CD4-positive, alpha-beta T cell (primary cell): ENCODE results near the gene TSHZ2. TPM values are rescaled to one million over a fixed set of nuclear protein-coding genes. Genes with fewer than 3 reads are reported as not detected.

ENCODE experiments used
- ATAC-seq: fragments of 200-7000 bp; cut with Tn5 transposase; one replicate; pipeline ENCODE4 v1.10.0; 2022; ENCODE audit warnings: mild to moderate bottlenecking; ENCODE audit not compliant: poor library complexity
- CTCF ChIA-PET: fragments of 350-600 bp; sonication (Branson Sonifier 250); formaldehyde crosslinking; loops from one replicate; lab custom pipeline; 2021; ENCODE audit warnings: antibody characterized with exemption, inconsistent platforms; lab: Charles Lee
- POLR2A ChIA-PET: fragments of 350-600 bp; sonication (Branson Sonifier 250); formaldehyde crosslinking; loops from one replicate; lab custom pipeline; 2021; ENCODE audit warnings: antibody characterized with exemption, inconsistent platforms; lab: Charles Lee
- DNase-seq, 14 experiments: peaks; one replicate each; pipeline ENCODE4 v3.0.0-alpha.2; 2013 to 2020; ENCODE audit warnings: mixed read lengths in 2 of 14
- H3K27ac ChIP-seq, 2 donors: one replicate each; pipeline versions ENCODE4 v1.5.1 to v1.7.0; 2013; ENCODE audit warnings: low read length in 2 of 2, low read depth in 1 of 2, mild to moderate bottlenecking in 1 of 2
- H3K27me3 ChIP-seq, 2 experiments: 1 replicate in 1 of 2; 2 replicates in 1 of 2; pipeline versions ENCODE4 v1.6.1 to v1.7.0; 2013; ENCODE audit warnings: low read length in 2 of 2, control low read depth in 1 of 2, mild to moderate bottlenecking in 1 of 2, moderate library complexity in 1 of 2; ENCODE audit not compliant: insufficient read depth in 2 of 2, control insufficient read depth in 1 of 2
- H3K36me3 ChIP-seq: one replicate; pipeline ENCODE4 v1.6.1; 2013; ENCODE audit warnings: low read length, control low read depth; ENCODE audit not compliant: insufficient read depth
- H3K4me1 ChIP-seq: one replicate; pipeline ENCODE4 v1.6.1; 2013; ENCODE audit warnings: low read length, control low read depth; ENCODE audit not compliant: insufficient read depth
- H3K4me3 ChIP-seq: one replicate; pipeline ENCODE4 v1.5.1; 2013; ENCODE audit warnings: mild to moderate bottlenecking, low read length, moderate library complexity
- H3K9me3 ChIP-seq, 2 experiments: 1 replicate in 1 of 2; 2 replicates in 1 of 2; pipeline versions ENCODE4 v1.6.1 to v1.7.0; 2013; ENCODE audit warnings: low read length in 2 of 2, mild to moderate bottlenecking in 2 of 2, control low read depth in 1 of 2, moderate library complexity in 1 of 2; ENCODE audit not compliant: control insufficient read depth in 1 of 2, insufficient read depth in 1 of 2
- H3K27ac Mint-ChIP-seq: one replicate; pipeline ENCODE4 v1.8.0; 2020; ENCODE audit warnings: mixed read lengths
- H3K27me3 Mint-ChIP-seq: one replicate; pipeline ENCODE4 v1.8.0; 2021; ENCODE audit warnings: mixed read lengths
- H3K36me3 Mint-ChIP-seq: one replicate; pipeline ENCODE4 v1.8.0; 2021; ENCODE audit warnings: low read depth, mixed read lengths
- H3K4me1 Mint-ChIP-seq: one replicate; pipeline ENCODE4 v1.8.0; 2021; ENCODE audit warnings: low read depth, mixed read lengths
- H3K4me3 Mint-ChIP-seq: one replicate; pipeline ENCODE4 v1.8.0; 2020; ENCODE audit warnings: mild to moderate bottlenecking, mixed read lengths
- H3K9me3 Mint-ChIP-seq: one replicate; pipeline ENCODE4 v1.8.0; 2020; ENCODE audit warnings: mixed read lengths
- CTCF ChIP-seq: fragments of 200-600 bp; IDR thresholded peaks from one replicate; pipeline ENCODE4 v1.8.0; 2022; ENCODE audit warnings: antibody characterized with exemption, mild to moderate bottlenecking
- intact Hi-C, 2 experiments: fragments of 100-400 bp; cut with DNase I in 1 of 2; cut with micrococcal nuclease in 1 of 2; formaldehyde crosslinking; loops; one replicate each; pipeline versions ENCODE4 v1.15.1 to v1.9.0; 2023 to 2025; cut with DNase I, micrococcal nuclease
- total RNA-seq, 174 experiments: library from RNA in 2 of 174; stranded (reverse) in 2 of 174; gene quantifications; one replicate each; pipeline ENCODE4 v1.2.3 and lab custom pipeline; 2021 to 2026

TSHZ2 gene
- total RNA-seq, 2 experiments from 2014 or later = 26.1 to 27.4 TPM

DNA sequence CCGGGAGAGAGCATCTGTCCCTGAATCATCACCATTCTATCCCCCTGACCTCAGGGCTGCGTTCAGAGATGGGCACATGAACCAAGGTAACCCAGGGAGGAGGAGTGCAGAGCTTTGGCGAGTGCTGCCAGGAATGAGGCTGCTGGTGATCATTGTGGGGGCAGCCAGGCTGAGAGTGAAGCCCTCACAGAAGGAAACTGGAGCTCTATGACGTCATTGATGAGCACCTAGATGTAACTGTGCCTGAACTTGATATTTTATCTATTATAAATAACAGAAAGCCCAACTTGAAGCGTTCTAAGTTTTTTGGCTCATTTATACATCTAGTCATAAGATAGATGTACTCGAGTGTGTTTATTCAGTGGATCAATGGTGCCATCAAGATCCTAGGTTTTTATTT is 17.3 kb upstream of the TSHZ2 start:
- Mint-ChIP-seq H3K4me3 (no peak overlapping the region), H3K36me3 (no peaks in the 10 kb centered on the region), H3K4me1 (peaks cover 5% of the 10 kb centered on the region), H3K27ac (no peak overlapping the region), H3K27me3 (peaks cover 4% of the 10 kb centered on the region), H3K9me3 (peaks cover 2% of the 10 kb centered on the region)
- no peak for TF ChIP-seq CTCF
- Histone ChIP-seq H3K4me1 (no peaks in the 10 kb centered on the region), H3K4me3 (no peak overlapping the region), H3K9me3 (no peaks in the 10 kb centered on the region), H3K36me3 (no peaks in the 10 kb centered on the region), H3K27me3 (no peaks in the 10 kb centered on the region), H3K27ac (no peak overlapping the region)
- ChIA-PET CTCF (no interaction called here), POLR2A (no interaction called here)
- intact Hi-C loops = no loop called here
- DNase-seq (no peak), ATAC-seq (no peak)

DNA sequence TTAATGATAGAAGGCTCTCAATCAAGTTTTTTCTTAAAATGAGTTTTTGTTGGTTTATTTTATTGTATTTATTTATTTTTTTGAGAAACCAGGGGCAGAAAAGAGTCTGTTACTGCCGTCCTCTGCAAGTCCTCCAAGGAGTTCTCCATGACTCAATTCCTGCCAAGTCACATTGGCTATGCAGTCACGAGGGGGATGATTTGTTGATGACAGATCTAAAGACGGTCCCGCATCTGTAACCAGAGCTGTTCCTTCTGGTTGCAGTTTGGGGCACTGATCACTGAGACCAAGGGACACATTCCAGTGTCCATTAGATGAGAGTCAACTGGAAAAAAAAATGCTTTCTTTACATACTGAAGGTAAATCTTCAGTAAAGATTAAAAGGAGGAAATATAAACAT is 13.9 kb upstream of the TSHZ2 start:
- Mint-ChIP-seq H3K9me3 (no peaks in the 10 kb centered on the region), H3K27me3 (peaks cover 2% of the 10 kb centered on the region), H3K27ac (no peak overlapping the region), H3K4me3 (no peak overlapping the region), H3K4me1 (peaks cover 5% of the 10 kb centered on the region), H3K36me3 (no peaks in the 10 kb centered on the region)
- no peaks in the 10 kb centered on the region for H3K9me3 ChIP-seq
- no peaks in the 10 kb centered on the region for H3K36me3 ChIP-seq
- H3K27ac ChIP-seq = no peak overlapping the region
- intact Hi-C loops = no loop called here
- ATAC-seq = no peak
- ChIA-PET CTCF (no interaction called here), POLR2A (interaction anchor here (0.5 kb wide), 1 partner anchor 948 kb away, joined by 3 read pairs; no protein-coding TSS in a partner anchor)
- no peak overlapping the region for H3K4me3 ChIP-seq
- no peak for TF ChIP-seq CTCF
- no peaks in the 10 kb centered on the region for H3K27me3 ChIP-seq
- H3K4me1 ChIP-seq = no peaks in the 10 kb centered on the region
- no peak for DNase-seq

DNA sequence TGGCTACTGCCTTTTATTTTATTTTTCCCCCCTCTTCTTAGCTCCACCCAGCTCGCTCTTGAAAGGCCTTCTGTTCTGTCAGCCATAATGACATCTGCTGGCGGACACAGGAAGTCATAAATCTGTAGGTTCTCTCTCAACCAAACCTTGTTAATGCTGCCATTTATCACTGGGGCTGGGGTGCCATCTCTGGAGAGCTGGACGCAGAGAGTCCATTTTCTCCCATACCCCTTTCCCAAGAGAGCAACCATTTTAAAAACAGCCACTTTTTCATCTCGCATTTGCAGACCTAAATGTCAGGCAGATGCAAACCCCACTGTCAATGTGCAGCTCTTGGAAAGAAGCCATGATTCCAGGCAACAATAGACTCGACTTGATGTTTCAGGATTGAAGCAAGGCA is 13.0 kb upstream of the TSHZ2 start:
- intact Hi-C loops = no loop called here
- H3K27me3 Mint-ChIP-seq = peaks cover 8% of the 10 kb centered on the region
- H3K4me3 ChIP-seq = no peak overlapping the region
- no peaks in the 10 kb centered on the region for H3K36me3 ChIP-seq
- POLR2A ChIA-PET = no interaction called here
- no peak overlapping the region for H3K4me3 Mint-ChIP-seq
- H3K4me1 Mint-ChIP-seq = peaks cover 5% of the 10 kb centered on the region
- H3K27ac ChIP-seq = no peak overlapping the region
- H3K4me1 ChIP-seq = no peaks in the 10 kb centered on the region
- ATAC-seq (no peak), DNase-seq (no peak)
- no peaks in the 10 kb centered on the region for H3K9me3 Mint-ChIP-seq
- no peaks in the 10 kb centered on the region for H3K27me3 ChIP-seq
- no peak for TF ChIP-seq CTCF
- no peak overlapping the region for H3K27ac Mint-ChIP-seq
- H3K36me3 Mint-ChIP-seq = no peaks in the 10 kb centered on the region
- H3K9me3 ChIP-seq = no peaks in the 10 kb centered on the region
- CTCF ChIA-PET = interaction anchor here (0.6 kb wide), 1 partner anchor 10 kb away, joined by 3 read pairs; no protein-coding TSS in a partner anchor
